Measurements from ENCODE around the gene GDPD3.
"Not testable (repeated sequence)": the region's sequence is repeated elsewhere in the genome, so short reads cannot be mapped to it uniquely, and the experiment has no call there.

Gene GDPD3

GRCh38 chr16:30122604-30123160 is 9.3 kb upstream of the GDPD3 start:
- no peak for DNase-seq (ENCODE audit: low read depth)

GRCh38 chr16:30121741-30122571 is 8.6 kb upstream of the GDPD3 start:
- no peak for DNase-seq (ENCODE audit: low read depth)

GRCh38 chr16:30120340-30121105 is 7.2 kb upstream of the GDPD3 start:
- DNase-seq (ENCODE audit: low read depth), result no peak

GRCh38 chr16:30119428-30119827 is 6.1 kb upstream of the GDPD3 start:
- no peak for DNase-seq (ENCODE audit: low read depth)

- no peak for DNase-seq (ENCODE audit: low read depth)
Measured at GRCh38 chr16:30117768-30118167, 4.4 kb upstream of the GDPD3 start.

- no peak for DNase-seq (ENCODE audit: low read depth)
Measured at GRCh38 chr16:30116291-30117207, 3.2 kb upstream of the GDPD3 start.

- DNase-seq (ENCODE audit: low read depth), result no peak
Measured at GRCh38 chr16:30115238-30115637, 1.9 kb upstream of the GDPD3 start.

- DNase-seq (ENCODE audit: low read depth), result not testable (repeated sequence)
Measured at GRCh38 chr16:30114833-30115232, 1.5 kb upstream of the GDPD3 start.

GRCh38 chr16:30114411-30114810 is 1.1 kb upstream of the GDPD3 start:
- no peak for DNase-seq (ENCODE audit: low read depth)

- no peak for DNase-seq (ENCODE audit: low read depth)
Measured at GRCh38 chr16:30113711-30114333, 485 bp upstream of the GDPD3 start.

- DNase-seq (ENCODE audit: low read depth), result peak; percentile 25
Measured at GRCh38 chr16:30112197-30113030, 923 bp downstream of the GDPD3 start.

- DNase-seq (ENCODE audit: low read depth), result no peak
Measured at GRCh38 chr16:30110661-30111060, 2.7 kb downstream of the GDPD3 start.

GRCh38 chr16:30108059-30108850 is 5.1 kb downstream of the GDPD3 start:
- DNase-seq (ENCODE audit: low read depth), result no peak

- DNase-seq (ENCODE audit: low read depth), result no peak
Measured at GRCh38 chr16:30104492-30104891, 8.8 kb downstream of the GDPD3 start.

- no peak for DNase-seq (ENCODE audit: low read depth)
Measured at GRCh38 chr16:30104090-30104489, 9.2 kb downstream of the GDPD3 start.

- no peak for DNase-seq (ENCODE audit: low read depth)
Measured at GRCh38 chr16:30096862-30097563, 16.3 kb downstream of the GDPD3 start.

GRCh38 chr16:30096105-30096861 is 17.1 kb downstream of the GDPD3 start, which contains the start of gene YPEL3:
TSS of gene YPEL3 (minus strand) at chr16:30096213. CDS start at chr16:30095482, 731 bp downstream.
- peak; percentile 79 for DNase-seq (ENCODE audit: low read depth)
